Measurements from ENCODE around the gene BMPR1B.

DNA sequence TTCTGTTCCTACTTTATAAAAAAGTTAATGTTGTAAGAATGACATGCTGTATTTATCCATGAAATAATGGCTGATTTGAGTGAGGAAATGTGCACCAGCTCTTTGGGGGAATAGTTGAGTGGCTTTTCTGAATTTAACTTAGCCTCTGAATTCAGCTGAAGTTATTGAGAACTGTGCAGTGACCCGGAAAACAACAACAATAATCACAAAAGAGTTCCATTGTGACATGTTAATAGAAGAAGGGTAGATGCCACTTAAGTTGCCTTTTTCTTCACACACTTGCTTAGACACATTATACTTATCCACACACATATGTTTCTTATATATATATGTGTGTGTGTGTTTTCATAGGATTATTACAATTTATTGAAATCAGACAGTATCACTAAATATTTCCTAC is 301.2 kb downstream of the BMPR1B start:
- TF ChIP-seq, protein P1, sequence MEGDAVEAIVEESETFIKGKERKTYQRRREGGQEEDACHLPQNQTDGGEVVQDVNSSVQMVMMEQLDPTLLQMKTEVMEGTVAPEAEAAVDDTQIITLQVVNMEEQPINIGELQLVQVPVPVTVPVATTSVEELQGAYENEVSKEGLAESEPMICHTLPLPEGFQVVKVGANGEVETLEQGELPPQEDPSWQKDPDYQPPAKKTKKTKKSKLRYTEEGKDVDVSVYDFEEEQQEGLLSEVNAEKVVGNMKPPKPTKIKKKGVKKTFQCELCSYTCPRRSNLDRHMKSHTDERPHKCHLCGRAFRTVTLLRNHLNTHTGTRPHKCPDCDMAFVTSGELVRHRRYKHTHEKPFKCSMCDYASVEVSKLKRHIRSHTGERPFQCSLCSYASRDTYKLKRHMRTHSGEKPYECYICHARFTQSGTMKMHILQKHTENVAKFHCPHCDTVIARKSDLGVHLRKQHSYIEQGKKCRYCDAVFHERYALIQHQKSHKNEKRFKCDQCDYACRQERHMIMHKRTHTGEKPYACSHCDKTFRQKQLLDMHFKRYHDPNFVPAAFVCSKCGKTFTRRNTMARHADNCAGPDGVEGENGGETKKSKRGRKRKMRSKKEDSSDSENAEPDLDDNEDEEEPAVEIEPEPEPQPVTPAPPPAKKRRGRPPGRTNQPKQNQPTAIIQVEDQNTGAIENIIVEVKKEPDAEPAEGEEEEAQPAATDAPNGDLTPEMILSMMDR (conservative IDR thresholded peaks at IDR 0.05; ENCODE audit: low read depth, low read length), result no peak
- TF ChIP-seq POLR2A (IDR thresholded peaks at IDR 0.05; ENCODE audit: low read depth, low read length), result no peak
- TF ChIP-seq USF2 (IDR thresholded peaks at IDR 0.05; ENCODE audit: low read depth, low read length), result no peak
- TF ChIP-seq MAFK (IDR thresholded peaks at IDR 0.05; ENCODE audit: low read depth, low read length), result no peak
- TF ChIP-seq FOS (IDR thresholded peaks at IDR 0.05; ENCODE audit: low read depth, low read length), result no peak
- TF ChIP-seq RAD21 (IDR thresholded peaks at IDR 0.05; ENCODE audit: low read length), result no peak
- TF ChIP-seq SMC3 (IDR thresholded peaks at IDR 0.05; ENCODE audit: low read depth, low read length), result no peak
- TF ChIP-seq ELK1 (IDR thresholded peaks at IDR 0.05; ENCODE audit: borderline replicate concordance, low read depth, low read length), result no peak

All from IMR-90 (cell line).